ENCODE data around the gene RSL1D1. TPM values are rescaled to one million over a fixed set of nuclear protein-coding genes. Genes with fewer than 3 reads are reported as not detected.

The RSL1D1 gene
- total and polyA plus RNA-seq, 9 of the 15 experiments (the other 6 are each of a cell fraction or from before 2014, with no cell fraction given), result 259 to 753 (median 373) TPM

DNA sequence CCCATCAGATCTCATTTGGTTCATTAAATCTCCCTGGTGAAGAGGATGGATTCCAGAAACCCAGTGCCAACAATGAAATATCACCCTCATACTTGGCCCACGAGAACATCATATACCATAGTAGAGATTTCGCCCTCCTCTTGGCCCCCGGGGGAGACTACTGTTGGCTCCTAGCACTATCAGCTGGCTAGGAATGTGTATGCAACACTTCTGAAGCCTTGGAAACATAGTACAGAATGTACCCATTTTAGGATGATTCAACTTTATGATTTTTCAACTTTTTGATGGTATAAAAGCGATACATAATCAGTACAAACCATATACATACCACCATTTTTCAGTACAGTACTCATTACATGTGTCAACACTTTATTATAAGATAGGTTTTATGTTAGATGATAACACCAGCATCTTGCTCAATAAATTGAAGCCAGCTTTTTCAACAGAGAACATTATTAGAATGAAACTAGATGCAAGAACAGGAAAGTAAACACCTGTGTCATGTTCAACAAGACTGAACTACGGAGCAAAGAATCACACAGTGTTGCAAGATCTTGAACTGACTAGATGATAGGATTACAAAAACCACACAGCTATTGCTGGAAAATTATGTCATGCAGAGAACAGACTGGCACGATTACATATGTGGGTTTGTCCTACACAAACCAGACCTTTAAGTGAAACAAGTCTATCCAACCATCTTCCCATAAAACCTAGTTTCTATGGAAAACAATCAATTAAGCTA lies 17.2 kb downstream of the RSL1D1 start:
- H3K79me2 ChIP-seq (ENCODE audit: control insufficient read depth, insufficient read depth, low read length), result no peaks in the 10 kb centered on the region
- TF ChIP-seq CEBPG (CRISPR knock-in tag; IDR thresholded peaks at IDR 0.05), result no peak
- TF ChIP-seq CEBPG (tag; conservative IDR thresholded peaks at IDR 0.05 in 1 of 2, IDR thresholded peaks at IDR 0.05 in 1 of 2), result peak; percentile 55 to 69; a peak in 3 of 4 replicates
- TF ChIP-seq TRIM24 (IDR thresholded peaks at IDR 0.05), result peak in 1 of 2 experiments; percentile 12; a peak in 1 of 4 replicates
- peak; percentile 43; the same call in 1 of the 2 replicates for TF ChIP-seq MEF2A (IDR thresholded peaks at IDR 0.05; ENCODE audit: control insufficient read depth, low read depth, low read length)
- no peak for TF ChIP-seq BRD4 (IDR thresholded peaks at IDR 0.05)
- peak; percentile 38 for TF ChIP-seq ATF3 (IDR thresholded peaks at IDR 0.05)
- no peak for TF ChIP-seq ATF3 (CRISPR knock-in tag; conservative IDR thresholded peaks at IDR 0.05)
- peak; percentile 74 for TF ChIP-seq CEBPB (tag; IDR thresholded peaks at IDR 0.05)
- no peak for TF ChIP-seq ZFP91 (CRISPR knock-in tag; IDR thresholded peaks at IDR 0.05)
- H3K9me3 ChIP-seq (replicated peaks; ENCODE audit: control insufficient read depth, insufficient read depth, low read depth, low read length), result no peaks in the 10 kb centered on the region
- H4K20me1 ChIP-seq (replicated peaks; ENCODE audit: control insufficient read depth, insufficient read depth, low read length), result peaks cover 15% of the 10 kb centered on the region
- H3K27me3 ChIP-seq (ENCODE audit: control insufficient read depth in 2 of 2, insufficient read depth in 2 of 2, low read length in 2 of 2), result no peaks in the 10 kb centered on the region
- H3K9ac ChIP-seq (ENCODE audit: insufficient read depth in 1 of 2, low read depth in 2 of 2, low read length in 2 of 2), result no peak overlapping the region
- ChIA-PET POLR2A (interaction anchor here (0.7 to 5.5 kb wide), 4 partner anchors 9 to 36 kb away, joined by 3 to 31 read pairs (median 4); no protein-coding TSS in a partner anchor), CTCF (ENCODE audit: low intra/inter-chr PET ratio) (no interaction called here)
- no peak overlapping the region for H3K4me2 ChIP-seq (ENCODE audit: insufficient read depth, low read length)
- BruUV-seq (replicated peaks), result no TSS peak
- no peak overlapping the region for H2AFZ ChIP-seq (ENCODE audit: low read depth, low read length)
- DNase-seq (ENCODE audit: extremely low read depth in 1 of 4, low spot score in 3 of 4) (no peak), ATAC-seq (no peak), FAIRE-seq (peak; percentile 35)
- H3K36me3 ChIP-seq (ENCODE audit: control insufficient read depth, insufficient read depth, low read length), result peaks cover 31% of the 10 kb centered on the region
- intact Hi-C loops (cut with micrococcal nuclease), result no loop called here
- H3K9me1 ChIP-seq (ENCODE audit: control insufficient read depth, insufficient read depth, low read length), result no peaks in the 10 kb centered on the region
- in situ Hi-C loops (cut with MboI), result no loop called here
- H3K4me3 ChIP-seq, result no peak overlapping the region
- no peak overlapping the region for H3K27ac ChIP-seq (ENCODE audit: extremely low read depth, low read depth, low read length)
- peaks cover 0 to 6% of the 10 kb centered on the region in 2 experiments; a peak in 3 of 5 replicates for H3K4me1 ChIP-seq (replicated peaks in 1 of 2; ENCODE audit: control insufficient read depth in 2 of 2, insufficient read depth in 2 of 2, low read length in 2 of 2)
- 25% methylated on average over 6 of the region's 6 CpGs for WGBS (ENCODE audit: insufficient coverage, low coverage, missing lambda C conversion rate)

Data from K562 (cell line).